Mammary epithelial cell (primary cell): ENCODE data around the gene MLXIP.

Experiments used
- EZH2 ChIP-seq: IDR thresholded peaks from 2 replicates; pipeline ENCODE4 v1.6.1; 2012; ENCODE audit warnings: low read length, inconsistent platforms, borderline replicate concordance
- TF ChIP-seq, protein P1 (sequence below), 2 donors: IDR thresholded peaks in 1 of 2; conservative IDR thresholded peaks in 1 of 2; 2 replicates each; pipeline ENCODE4 v1.5.1; 2011 to 2012; ENCODE audit warnings: inconsistent platforms in 2 of 2, low read length in 2 of 2, mild to moderate bottlenecking in 2 of 2, control low read depth in 1 of 2, low read depth in 1 of 2; ENCODE audit not compliant: insufficient read depth in 1 of 2; ENCODE audit errors: extremely low read depth in 1 of 2

DNA sequence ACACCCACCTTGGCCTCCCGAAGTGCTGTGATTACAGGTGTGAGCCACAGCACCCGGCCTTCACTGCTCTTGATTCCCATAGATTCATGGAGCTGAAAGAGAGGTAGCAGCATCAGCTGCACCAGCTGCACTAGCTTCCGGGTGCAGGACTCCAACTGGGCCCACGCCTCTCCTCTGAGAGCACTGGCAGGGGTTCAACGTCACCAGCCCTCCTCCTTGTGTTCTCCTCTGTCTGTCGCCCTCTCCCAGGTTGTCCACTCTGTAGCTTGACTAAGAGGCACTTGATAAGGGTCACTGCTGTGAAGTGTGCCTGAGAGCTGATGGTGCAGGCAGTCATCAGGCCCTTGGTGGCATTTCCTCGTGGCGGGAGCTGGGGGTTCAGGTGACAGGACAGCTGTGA, 28.3 kb downstream of the MLXIP start:
- TF ChIP-seq, protein P1, sequence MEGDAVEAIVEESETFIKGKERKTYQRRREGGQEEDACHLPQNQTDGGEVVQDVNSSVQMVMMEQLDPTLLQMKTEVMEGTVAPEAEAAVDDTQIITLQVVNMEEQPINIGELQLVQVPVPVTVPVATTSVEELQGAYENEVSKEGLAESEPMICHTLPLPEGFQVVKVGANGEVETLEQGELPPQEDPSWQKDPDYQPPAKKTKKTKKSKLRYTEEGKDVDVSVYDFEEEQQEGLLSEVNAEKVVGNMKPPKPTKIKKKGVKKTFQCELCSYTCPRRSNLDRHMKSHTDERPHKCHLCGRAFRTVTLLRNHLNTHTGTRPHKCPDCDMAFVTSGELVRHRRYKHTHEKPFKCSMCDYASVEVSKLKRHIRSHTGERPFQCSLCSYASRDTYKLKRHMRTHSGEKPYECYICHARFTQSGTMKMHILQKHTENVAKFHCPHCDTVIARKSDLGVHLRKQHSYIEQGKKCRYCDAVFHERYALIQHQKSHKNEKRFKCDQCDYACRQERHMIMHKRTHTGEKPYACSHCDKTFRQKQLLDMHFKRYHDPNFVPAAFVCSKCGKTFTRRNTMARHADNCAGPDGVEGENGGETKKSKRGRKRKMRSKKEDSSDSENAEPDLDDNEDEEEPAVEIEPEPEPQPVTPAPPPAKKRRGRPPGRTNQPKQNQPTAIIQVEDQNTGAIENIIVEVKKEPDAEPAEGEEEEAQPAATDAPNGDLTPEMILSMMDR (conservative IDR thresholded peaks at IDR 0.05 in 1 of 2, IDR thresholded peaks at IDR 0.05 in 1 of 2; ENCODE audit: extremely low read depth in 1 of 2, insufficient read depth in 1 of 2, low read depth in 1 of 2, low read length in 2 of 2) = no peak
- TF ChIP-seq EZH2 = no peak
